Thyroid gland (tissue), 4 donors: ENCODE measurements around the gene MEGF10. TPM values are rescaled to one million over a fixed set of nuclear protein-coding genes. Genes with fewer than 3 reads are reported as not detected.

Experiments
- DNase-seq, 2 donors: peaks; one replicate each; pipeline ENCODE4 v3.0.0-alpha.2; 2019
- H3K27ac ChIP-seq, 3 donors: fragments of 200-600 bp; sonication (generic); 1 replicate in 2 of 3; 2 replicates in 1 of 3; pipeline ENCODE4 v1.5.1; 2016 to 2019; ENCODE audit warnings: mild to moderate bottlenecking in 1 of 3, moderate library complexity in 1 of 3
- H3K27me3 ChIP-seq: fragments of 200-600 bp; sonication (generic); one replicate; pipeline ENCODE4 v1.5.1; 2019
- H3K36me3 ChIP-seq, 2 donors: fragments of 200-600 bp; sonication (generic); one replicate each; pipeline ENCODE4 v1.5.1; 2016 to 2019
- H3K4me1 ChIP-seq, 2 donors: fragments of 200-600 bp; sonication (generic); one replicate each; pipeline ENCODE4 v1.5.1; 2017 to 2019
- H3K4me3 ChIP-seq, 3 donors: fragments of 200-600 bp; sonication (generic); replicated peaks in 1 of 3; 1 replicate in 2 of 3; 2 replicates in 1 of 3; pipeline ENCODE4 v1.5.1; 2016; ENCODE audit warnings: mild to moderate bottlenecking in 1 of 3
- H3K9me3 ChIP-seq: fragments of 200-600 bp; sonication (generic); one replicate; pipeline ENCODE4 v1.5.1; 2017
- POLR2A ChIP-seq, 2 donors: fragments of 450-650 bp; IDR thresholded peaks; one replicate each; pipeline ENCODE4 v1.6.1; 2017; ENCODE audit warnings: antibody characterized with exemption in 2 of 2, mild to moderate bottlenecking in 2 of 2, moderate library complexity in 1 of 2
- WGBS, 2 donors: methylation state at CpG; one replicate each; pipeline ENCODE4 v1.1.5; 2017; 5-methylcytosine and 5-hydroxymethylcytosine counted together
- intact Hi-C: fragments of 100-400 bp; cut with DNase I; formaldehyde crosslinking; loops from one replicate; pipeline ENCODE4 v1.15.1; 2023
- total RNA-seq, 4 donors: library from RNA; depleted of rRNA; stranded (reverse); fragments of >200 nt; gene quantifications; one replicate each; pipeline ENCODE4 v1.2.3, GENCODE V29; 2016
- TF ChIP-seq, protein P1 (sequence below), 6 experiments: fragments of 200-600 bp in 3 of 6; fragments of 450-650 bp in 3 of 6; sonication (generic) in 3 of 6; IDR thresholded peaks; one replicate each; pipeline ENCODE4 v1.5.1; 2016 to 2019; ENCODE audit warnings: antibody characterized with exemption in 6 of 6, mild to moderate bottlenecking in 2 of 6, inconsistent platforms in 1 of 6, moderate library complexity in 1 of 6

MEGF10 gene
- total RNA-seq, 4 donors from 2014 or later, result under 0.01 to 2.3 (median 0.42) TPM; not detected in 1

DNA sequence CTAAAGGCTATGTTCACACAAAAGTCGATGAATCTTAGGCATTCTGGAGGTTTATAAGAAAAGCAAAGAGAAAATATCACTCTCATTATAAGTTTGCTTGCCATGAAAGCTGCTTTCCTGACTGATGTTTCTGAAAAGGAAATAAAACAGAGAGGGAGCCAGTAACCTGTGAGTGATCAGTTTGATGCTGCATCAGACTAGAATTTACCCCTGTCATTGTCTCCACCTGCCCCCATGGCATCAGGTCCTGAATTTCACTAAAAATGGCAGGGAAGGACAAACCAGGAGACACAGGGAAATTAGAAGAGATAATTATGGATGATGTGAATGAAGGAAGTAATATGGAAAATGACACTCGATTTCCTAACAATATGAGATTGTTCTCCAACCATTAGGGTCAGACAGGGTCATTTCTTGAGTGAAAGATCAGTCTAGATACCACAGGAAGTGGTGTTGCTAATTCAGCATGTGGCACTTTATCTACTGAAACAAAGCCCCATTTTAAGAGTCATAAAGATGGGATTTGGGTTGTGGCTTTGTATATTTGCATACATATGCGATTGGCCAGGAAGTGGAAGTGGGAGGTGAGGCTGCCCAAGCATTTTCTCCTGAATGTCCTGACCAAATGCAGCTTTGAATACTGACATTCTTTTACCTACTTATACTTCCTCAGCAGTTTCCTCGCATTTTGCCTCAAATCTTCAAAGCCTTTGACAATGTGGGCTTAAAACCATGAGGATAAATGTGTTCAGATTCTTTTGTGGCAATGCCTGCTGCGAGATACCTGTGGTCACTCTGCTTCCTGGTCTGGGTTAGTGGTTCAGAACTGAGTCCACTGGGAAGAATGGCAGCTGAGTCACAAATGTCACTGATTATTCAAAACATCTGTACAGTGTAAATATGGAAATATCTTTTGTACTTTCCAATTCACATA lies 29.7 kb downstream of the MEGF10 start:
- H3K4me1 ChIP-seq, result no peaks in the 10 kb centered on the region
- H3K27ac ChIP-seq, result no peak overlapping the region
- no peaks in the 10 kb centered on the region for H3K36me3 ChIP-seq
- WGBS, 2 donors, result 40 to 49% methylated on average over 5 of the region's 5 CpGs
- TF ChIP-seq POLR2A (IDR thresholded peaks at IDR 0.05), result no peak
- TF ChIP-seq, protein P1, sequence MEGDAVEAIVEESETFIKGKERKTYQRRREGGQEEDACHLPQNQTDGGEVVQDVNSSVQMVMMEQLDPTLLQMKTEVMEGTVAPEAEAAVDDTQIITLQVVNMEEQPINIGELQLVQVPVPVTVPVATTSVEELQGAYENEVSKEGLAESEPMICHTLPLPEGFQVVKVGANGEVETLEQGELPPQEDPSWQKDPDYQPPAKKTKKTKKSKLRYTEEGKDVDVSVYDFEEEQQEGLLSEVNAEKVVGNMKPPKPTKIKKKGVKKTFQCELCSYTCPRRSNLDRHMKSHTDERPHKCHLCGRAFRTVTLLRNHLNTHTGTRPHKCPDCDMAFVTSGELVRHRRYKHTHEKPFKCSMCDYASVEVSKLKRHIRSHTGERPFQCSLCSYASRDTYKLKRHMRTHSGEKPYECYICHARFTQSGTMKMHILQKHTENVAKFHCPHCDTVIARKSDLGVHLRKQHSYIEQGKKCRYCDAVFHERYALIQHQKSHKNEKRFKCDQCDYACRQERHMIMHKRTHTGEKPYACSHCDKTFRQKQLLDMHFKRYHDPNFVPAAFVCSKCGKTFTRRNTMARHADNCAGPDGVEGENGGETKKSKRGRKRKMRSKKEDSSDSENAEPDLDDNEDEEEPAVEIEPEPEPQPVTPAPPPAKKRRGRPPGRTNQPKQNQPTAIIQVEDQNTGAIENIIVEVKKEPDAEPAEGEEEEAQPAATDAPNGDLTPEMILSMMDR (IDR thresholded peaks at IDR 0.05), result no peak
- no peaks in the 10 kb centered on the region for H3K27me3 ChIP-seq
- no peak overlapping the region for H3K4me3 ChIP-seq
- H3K9me3 ChIP-seq, result no peaks in the 10 kb centered on the region
- intact Hi-C loops, result no loop called here
- no peak for DNase-seq

DNA sequence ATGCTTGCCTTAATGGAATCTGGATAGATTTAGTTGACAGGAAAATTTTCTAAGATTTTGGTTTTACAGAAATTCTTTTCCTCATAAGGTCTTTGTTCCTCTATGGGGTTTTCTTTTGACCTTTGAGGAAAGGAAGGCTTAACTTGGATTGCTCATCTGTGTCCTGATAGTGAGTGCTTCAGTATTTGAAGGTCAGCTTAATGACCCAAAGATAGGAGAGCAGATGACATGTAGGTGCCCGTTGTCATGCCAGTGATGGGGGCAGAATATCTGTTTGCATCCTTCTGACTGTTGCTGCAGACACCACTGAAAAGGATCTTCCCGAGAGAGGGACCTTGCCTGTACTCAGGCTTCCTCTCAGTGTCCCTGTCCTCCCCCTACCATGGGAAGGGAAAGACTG lies 30.9 kb downstream of the MEGF10 start:
- H3K4me3 ChIP-seq, result no peak overlapping the region
- intact Hi-C loops, result no loop called here
- no peak overlapping the region for H3K27ac ChIP-seq
- H3K36me3 ChIP-seq, result no peaks in the 10 kb centered on the region
- no peaks in the 10 kb centered on the region for H3K4me1 ChIP-seq
- H3K9me3 ChIP-seq, result no peaks in the 10 kb centered on the region
- no peak for DNase-seq
- no peaks in the 10 kb centered on the region for H3K27me3 ChIP-seq
- 91 to 95% methylated on average over 2 of the region's 2 CpGs for WGBS, 2 donors
- TF ChIP-seq, protein P1 (IDR thresholded peaks at IDR 0.05), result no peak
- TF ChIP-seq POLR2A (IDR thresholded peaks at IDR 0.05), result no peak

DNA sequence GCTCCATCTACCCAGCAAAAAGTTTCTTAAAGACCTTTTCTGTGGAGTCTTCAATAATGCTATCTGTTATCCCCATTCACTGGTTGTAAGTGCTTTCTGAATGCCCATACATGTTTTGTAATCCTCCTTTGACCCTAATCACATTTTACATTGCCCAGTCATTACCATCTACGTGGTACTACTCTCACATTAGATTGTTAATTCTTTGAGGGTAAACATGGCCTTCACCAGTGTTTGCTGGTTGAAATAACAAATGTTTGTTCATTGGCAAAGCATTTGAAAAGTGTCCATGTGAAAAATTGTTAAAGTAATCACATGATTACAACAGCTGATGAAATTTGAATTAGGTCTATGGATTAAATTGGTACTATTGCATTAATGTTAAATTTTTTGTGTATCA lies 31.8 kb downstream of the MEGF10 start:
- WGBS, 2 donors, result 80 to 96% methylated on average over 1 of the region's 1 CpG
- H3K9me3 ChIP-seq, result no peaks in the 10 kb centered on the region
- no peaks in the 10 kb centered on the region for H3K27me3 ChIP-seq
- no peaks in the 10 kb centered on the region for H3K36me3 ChIP-seq
- DNase-seq, result no peak
- H3K4me3 ChIP-seq, result no peak overlapping the region
- H3K27ac ChIP-seq, result no peak overlapping the region
- H3K4me1 ChIP-seq, result no peaks in the 10 kb centered on the region
- TF ChIP-seq, protein P1 (IDR thresholded peaks at IDR 0.05), result no peak
- TF ChIP-seq POLR2A (IDR thresholded peaks at IDR 0.05), result no peak
- intact Hi-C loops, result no loop called here

DNA sequence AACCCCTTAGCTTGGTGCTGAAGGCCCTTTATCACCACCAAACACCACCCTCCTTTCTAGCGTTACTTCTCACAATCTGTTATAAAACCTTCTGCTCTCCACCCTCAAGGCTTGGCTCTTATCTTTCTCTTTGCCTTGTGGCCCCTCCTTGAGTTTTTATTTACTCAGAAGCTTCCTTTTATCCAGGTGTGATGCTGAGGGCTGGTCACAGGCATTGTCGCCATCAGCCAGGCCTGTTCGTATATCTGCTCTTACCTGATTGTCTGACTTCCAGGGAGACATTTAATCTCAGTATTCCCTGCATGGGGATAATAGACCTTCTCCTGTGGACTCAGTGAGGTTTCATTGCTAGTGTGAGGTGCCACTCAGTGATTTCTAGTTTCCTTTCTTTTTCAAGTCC lies 34.2 kb downstream of the MEGF10 start:
- Histone ChIP-seq H3K4me1 (no peaks in the 10 kb centered on the region), H3K36me3 (no peaks in the 10 kb centered on the region), H3K4me3 (no peak overlapping the region), H3K9me3 (no peaks in the 10 kb centered on the region), H3K27me3 (no peaks in the 10 kb centered on the region), H3K27ac (no peak overlapping the region)
- WGBS, 2 donors, result 90 to 92% methylated on average over 3 of the region's 3 CpGs
- no peak for DNase-seq
- no peak for TF ChIP-seq POLR2A (IDR thresholded peaks at IDR 0.05)
- TF ChIP-seq, protein P1 (IDR thresholded peaks at IDR 0.05), result no peak
- intact Hi-C loops, result no loop called here

DNA sequence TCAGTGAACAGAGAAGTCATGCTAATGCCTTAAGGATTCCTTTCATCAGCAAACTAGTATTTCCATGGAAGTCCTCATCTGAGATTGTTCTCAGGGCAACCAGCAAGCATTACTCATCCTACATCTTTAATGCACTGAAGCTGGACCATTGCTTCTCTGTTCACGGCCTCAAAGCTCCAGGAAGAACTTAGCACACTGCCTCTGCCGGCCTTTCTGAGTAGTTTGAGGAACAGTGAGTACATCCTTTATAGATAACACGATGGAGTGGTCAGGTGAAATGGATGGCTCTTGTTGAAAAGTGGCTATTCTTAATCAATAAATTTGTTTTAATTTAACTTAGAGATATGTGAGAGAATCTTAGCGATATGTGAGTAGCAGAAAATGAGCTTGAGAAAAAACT lies 35.8 kb downstream of the MEGF10 start:
- Histone ChIP-seq H3K4me3 (no peak overlapping the region), H3K36me3 (no peaks in the 10 kb centered on the region), H3K27me3 (no peaks in the 10 kb centered on the region), H3K27ac (no peak overlapping the region), H3K4me1 (no peaks in the 10 kb centered on the region), H3K9me3 (no peaks in the 10 kb centered on the region)
- intact Hi-C loops, result no loop called here
- WGBS, 2 donors, result 69 to 77% methylated on average over 4 of the region's 4 CpGs
- TF ChIP-seq, protein P1 (IDR thresholded peaks at IDR 0.05), result no peak
- no peak for DNase-seq
